Occipital lobe (tissue), 2 donors: ENCODE results near the gene PRRC1. TPM values are rescaled to one million over a fixed set of nuclear protein-coding genes. Genes with fewer than 3 reads are reported as not detected.
"Not testable (repeated sequence)": the region's sequence is repeated elsewhere in the genome, so short reads cannot be mapped to it uniquely, and the experiment has no call there.

ENCODE experiments used
- DNase-seq: peaks from one replicate; lab custom pipeline; 2025; lab: John Stamatoyannopoulos, UW
- total RNA-seq: library from RNA; depleted of rRNA; stranded (reverse); fragments of >200 nt; gene quantifications from one replicate; pipeline ENCODE4 v1.2.3, GENCODE V29; 2014

Gene PRRC1
- total RNA-seq, 1 donor from 2014 or later = 57.2 TPM

GRCh38 chr5:127545249-127545648 is 27.8 kb downstream of the PRRC1 start:
- DNase-seq = not testable (repeated sequence)

- no peak for DNase-seq
Measured at GRCh38 chr5:127549551-127549950, 32.1 kb downstream of the PRRC1 start.

- no peak for DNase-seq
Measured at GRCh38 chr5:127550652-127551409, 33.4 kb downstream of the PRRC1 start.

GRCh38 chr5:127551410-127552041 is 34.1 kb downstream of the PRRC1 start:
- no peak for DNase-seq

GRCh38 chr5:127555826-127556225 is 38.4 kb downstream of the PRRC1 start:
- DNase-seq = no peak

DNA sequence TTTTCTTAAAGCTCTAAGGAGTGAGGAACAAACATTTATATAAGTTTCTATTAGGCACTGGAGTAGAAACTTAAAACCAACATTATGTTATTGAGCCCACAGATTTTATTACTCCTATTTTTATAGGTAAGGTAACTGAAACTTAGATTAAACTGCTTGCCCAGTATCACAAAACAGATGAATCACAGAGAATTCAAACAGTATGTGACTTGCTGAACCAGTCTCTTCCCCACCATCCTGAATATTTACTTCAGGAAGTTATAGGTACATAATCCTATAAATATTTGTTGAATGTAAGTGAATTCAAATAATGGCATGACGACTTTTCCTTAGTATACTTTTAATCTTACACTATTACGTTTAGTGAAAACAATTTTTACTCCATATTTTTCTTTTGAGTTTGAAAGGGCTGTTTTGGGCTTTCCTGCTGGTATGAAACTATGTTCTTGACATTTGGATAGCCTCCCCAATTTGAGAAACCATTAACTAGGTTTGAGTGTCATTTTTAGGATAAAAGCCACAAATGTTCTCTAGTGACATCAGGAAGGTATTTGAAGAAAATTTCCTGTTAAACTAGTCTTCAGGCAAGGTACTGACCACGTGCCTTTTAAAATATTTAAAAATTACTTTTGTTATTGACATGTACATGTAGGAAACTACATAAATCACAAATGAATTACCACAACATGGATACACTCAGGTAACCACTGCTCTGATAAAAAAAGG is 39.3 kb downstream of the PRRC1 start:
- no peak for DNase-seq

DNA sequence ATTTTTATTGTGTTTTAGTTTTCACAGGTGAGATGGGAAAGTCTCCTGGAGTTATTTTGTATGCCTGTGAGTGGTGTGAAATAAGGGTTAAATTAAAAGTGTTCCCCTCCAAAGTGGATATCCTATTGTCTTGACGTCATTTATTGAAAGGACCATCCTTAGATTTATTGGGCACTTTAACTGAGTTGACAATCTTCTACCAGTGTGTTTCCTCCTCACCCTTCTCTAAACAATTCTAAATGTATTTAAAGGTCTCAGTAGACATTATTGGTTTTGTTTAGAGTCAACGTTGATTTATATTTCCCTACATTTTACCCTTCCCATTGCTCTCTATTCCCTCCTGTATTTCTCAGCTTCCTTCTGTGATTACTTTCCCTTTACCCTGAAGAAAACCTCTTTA is 40.8 kb downstream of the PRRC1 start:
- DNase-seq = no peak

DNA sequence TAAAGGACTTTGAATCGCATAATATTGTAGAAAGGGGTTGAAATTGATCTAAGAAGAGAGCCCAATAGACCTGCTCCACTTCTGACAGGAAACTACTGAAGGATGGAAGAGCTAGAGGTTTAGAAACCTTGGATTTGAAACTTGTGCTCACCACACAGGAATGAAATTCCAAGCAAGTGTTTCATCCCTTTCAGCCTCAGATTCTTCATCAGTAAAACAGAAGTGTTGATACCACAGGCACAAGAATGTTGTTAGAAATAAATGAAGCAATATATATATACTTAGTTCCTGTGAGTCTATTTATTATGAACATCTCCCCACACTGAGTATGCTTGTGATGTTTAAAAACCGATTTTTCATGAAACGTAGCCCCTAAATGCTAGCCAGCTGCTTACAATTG is 43.8 kb downstream of the PRRC1 start:
- no peak for DNase-seq

- DNase-seq = no peak
Measured at GRCh38 chr5:127562252-127562651, 44.8 kb downstream of the PRRC1 start.

- no peak for DNase-seq
Measured at GRCh38 chr5:127563136-127563535, 45.7 kb downstream of the PRRC1 start.

DNA sequence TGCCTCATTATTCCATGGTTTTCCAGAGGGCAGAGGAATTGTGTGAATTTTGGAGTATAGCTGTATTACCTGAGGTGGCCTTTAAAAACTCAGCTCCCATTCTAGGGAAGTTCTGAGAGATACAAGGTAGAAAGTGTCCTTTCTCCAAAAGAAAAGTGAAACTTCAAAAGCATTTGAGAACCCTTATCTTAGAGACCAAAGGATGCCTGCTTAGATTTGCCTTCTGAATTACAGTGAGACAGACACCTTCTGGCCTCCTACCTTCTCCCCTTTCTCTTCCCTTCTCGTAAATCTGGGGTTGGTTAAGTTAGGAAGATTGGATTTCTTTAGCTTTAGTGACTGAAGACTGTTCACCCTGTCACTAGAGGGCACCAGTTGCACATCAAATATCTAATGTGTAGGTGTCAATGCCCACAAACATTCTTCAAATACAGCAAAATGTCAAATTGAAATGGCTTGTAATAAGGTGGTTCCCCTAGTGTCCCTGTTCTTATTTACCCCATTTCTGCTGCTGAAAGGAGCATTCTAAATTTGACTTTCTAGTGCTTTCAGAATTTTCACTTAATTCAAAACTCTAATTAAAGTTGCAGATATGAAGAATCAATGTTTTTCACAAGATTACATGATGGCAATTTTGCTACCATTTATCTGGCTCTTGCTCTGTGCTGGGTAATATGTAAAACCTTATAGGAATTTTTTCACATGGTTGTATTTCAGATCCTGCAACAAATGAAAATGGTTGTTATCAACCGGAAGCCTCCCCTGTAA is 46.7 kb downstream of the PRRC1 start:
- no peak for DNase-seq

DNA sequence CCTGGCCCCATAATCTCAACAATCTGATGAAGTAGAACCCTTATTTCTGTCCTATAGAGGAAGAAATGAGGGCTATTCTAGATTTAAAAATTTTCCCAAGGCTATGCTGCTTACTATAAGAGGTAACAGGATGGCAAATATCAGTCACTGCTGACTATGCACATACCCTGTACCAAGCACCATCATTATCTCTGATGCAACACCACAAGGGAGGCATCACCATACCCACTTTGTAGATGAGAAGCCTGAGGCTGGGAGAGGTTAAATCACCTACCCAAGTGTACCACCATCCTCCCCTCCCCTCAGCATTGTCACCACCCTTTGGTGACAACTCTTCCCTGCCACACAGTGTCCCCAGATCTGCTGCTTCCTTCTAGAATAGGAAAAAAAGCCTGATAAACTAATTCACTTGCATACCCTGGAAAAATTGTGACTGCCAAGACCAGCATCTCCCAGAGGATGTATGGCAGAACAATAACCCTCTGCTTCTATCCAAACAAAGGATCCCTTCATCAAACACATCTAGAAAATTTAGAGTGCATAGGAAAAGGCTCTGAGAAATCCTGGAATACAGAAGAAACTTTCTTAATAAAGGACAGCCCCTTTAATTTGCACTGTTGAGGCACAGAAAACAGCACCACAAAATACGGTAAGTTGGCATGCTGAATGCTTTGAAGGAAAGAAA is 48.3 kb downstream of the PRRC1 start:
- no peak for DNase-seq

DNA sequence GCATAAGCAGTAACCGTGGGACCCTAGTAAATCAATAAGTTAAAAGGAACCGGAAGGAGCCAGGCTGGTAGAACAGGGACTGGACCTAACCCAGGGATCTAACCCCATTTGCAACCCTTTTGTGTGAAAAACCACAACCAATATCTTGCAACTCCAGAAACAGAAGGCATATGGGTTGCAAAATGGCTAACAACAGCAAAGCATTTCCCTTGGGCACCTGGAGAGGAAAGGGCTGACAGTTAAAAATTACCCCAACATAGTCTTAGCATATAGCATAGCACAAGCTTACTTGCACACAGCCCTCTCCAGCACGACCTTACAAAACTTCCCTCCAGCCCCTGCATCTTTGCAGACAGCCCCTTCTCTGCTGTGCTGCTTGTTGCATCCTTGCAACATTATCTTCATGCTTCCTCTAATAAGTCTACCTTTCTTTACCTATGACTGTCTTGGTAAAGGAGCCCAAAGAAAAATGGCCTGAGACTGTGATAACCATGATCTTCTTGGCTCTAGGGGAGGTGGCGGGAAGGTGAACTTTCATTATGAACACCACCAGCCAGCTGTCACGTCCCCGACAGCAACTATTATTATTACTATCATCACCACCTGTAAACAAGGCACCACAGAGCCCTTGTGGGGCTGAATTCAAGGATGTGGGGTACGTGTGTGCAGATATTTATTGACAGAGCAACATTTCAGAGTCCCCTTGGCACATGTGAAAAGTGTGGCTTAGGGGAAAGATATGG is 49.8 kb downstream of the PRRC1 start:
- DNase-seq = no peak

- DNase-seq = no peak
Measured at GRCh38 chr5:127568166-127568565, 50.7 kb downstream of the PRRC1 start.

- not testable (repeated sequence) for DNase-seq
Measured at GRCh38 chr5:127569471-127569870, 52.0 kb downstream of the PRRC1 start.

GRCh38 chr5:127571314-127572131 is 54.1 kb downstream of the PRRC1 start:
- DNase-seq = no peak

DNA sequence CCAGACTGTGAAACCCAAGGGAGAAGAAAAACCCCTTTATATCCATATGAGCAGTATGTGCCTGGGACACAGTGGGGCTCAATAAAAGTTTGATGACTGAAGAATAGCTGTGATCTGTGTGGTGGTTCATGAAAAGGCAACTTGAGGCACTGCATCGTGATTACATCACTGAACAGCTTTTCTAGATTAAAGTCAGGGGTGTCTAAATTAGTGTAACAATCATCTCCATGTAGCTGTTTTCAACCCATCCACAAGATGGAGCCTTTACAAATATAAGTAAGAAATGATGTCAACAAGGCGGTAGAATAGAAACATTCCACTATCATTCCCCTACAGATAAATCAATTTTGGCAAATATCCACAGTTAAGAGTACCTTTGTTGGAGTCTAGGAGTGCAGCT is 55.5 kb downstream of the PRRC1 start:
- no peak for DNase-seq

DNA sequence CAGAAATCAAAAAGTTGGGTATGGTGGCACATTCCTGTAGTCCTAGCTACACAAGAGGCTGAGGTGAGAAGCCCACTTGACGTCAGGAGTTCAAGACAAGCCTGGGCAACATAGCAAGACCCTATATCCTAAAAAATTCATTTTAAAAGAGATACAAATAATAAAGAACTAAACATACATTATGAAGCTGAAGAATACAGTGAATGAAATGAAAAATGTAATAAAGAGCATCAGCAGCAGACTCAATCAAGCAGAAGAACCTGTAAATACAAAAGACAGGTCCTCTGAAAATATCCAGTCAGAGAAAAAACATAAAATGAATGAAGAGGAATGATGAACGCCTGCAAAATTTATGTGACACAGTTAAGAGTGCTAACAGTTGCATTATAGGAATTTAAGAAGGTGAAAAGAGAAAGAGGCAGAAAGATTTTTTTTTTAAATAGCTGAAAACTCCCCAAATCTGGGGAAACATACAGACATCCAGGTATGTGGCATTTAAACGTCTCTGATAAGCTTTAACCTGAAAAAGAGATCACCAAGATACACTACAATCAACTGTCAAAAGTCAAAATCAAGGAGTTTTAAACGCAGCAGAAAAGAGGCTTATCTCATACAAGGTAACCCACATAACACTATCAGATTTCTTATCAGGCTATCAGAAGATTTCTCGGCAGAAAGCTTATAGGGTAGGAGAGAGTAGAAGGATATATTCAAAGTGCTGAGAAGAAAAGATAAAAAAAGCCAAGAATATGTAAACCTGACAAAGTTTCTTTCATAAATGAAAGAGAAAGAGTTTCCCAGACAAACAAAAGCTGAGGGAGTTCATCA is 57.6 kb downstream of the PRRC1 start:
- DNase-seq = no peak

- DNase-seq = no peak
Measured at GRCh38 chr5:127577458-127577857, 60.0 kb downstream of the PRRC1 start.
